MM.1S (cell line): ENCODE results near the gene LRRC49.
"Not testable (repeated sequence)": the region's sequence is repeated elsewhere in the genome, so short reads cannot be mapped to it uniquely, and the experiment has no call there.

Experiments
- DNase-seq: peaks from one replicate; pipeline ENCODE4 v3.0.0-alpha.2; 2015
- H2AFZ ChIP-seq: fragments of 300-600 bp; sonication (generic); 2 replicates; pipeline ENCODE4 v1.6.0; 2016; ENCODE audit warnings: antibody characterized with exemption, low read length
- H3F3A ChIP-seq: fragments of 300-600 bp; sonication (generic); 2 replicates; pipeline ENCODE4 v1.6.1; 2016; ENCODE audit warnings: mild to moderate bottlenecking, antibody characterized with exemption, low read length, moderate library complexity, mixed read lengths; ENCODE audit not compliant: insufficient read depth
- H3K27ac ChIP-seq: fragments of 300-600 bp; sonication (generic); 2 replicates; pipeline ENCODE4 v1.5.1; 2016; ENCODE audit warnings: mild to moderate bottlenecking, low read length
- H3K27me3 ChIP-seq: fragments of 300-600 bp; sonication (generic); replicated peaks from 2 replicates; pipeline ENCODE4 v1.6.0; 2016; ENCODE audit warnings: low read length; ENCODE audit not compliant: insufficient read depth
- H3K36me3 ChIP-seq: fragments of 300-600 bp; sonication (generic); replicated peaks from 2 replicates; pipeline ENCODE4 v1.6.1; 2016; ENCODE audit warnings: mild to moderate bottlenecking, low read length, mixed read lengths; ENCODE audit not compliant: insufficient read depth
- H3K4me1 ChIP-seq: fragments of 300-600 bp; sonication (generic); 2 replicates; pipeline ENCODE4 v1.6.1; 2016; ENCODE audit warnings: low read length, mixed read lengths
- H3K4me2 ChIP-seq: fragments of 300-600 bp; sonication (generic); 2 replicates; pipeline ENCODE4 v1.6.0; 2016; ENCODE audit warnings: low read depth, low read length
- H3K4me3 ChIP-seq: fragments of 300-600 bp; sonication (generic); 2 replicates; pipeline ENCODE4 v1.5.1; 2016; ENCODE audit warnings: low read length, mixed read lengths
- H3K79me2 ChIP-seq: fragments of 300-600 bp; sonication (generic); 2 replicates; pipeline ENCODE4 v1.6.1; 2016; ENCODE audit warnings: mixed run types, low read length, mixed read lengths
- H3K9ac ChIP-seq: fragments of 300-600 bp; sonication (generic); 2 replicates; pipeline ENCODE4 v1.6.1; 2016; ENCODE audit warnings: low read length, mixed read lengths
- H3K9me2 ChIP-seq: fragments of 300-600 bp; sonication (generic); replicated peaks from 2 replicates; pipeline ENCODE4 v1.6.1; 2016; ENCODE audit warnings: mild to moderate bottlenecking, low read length, mixed read lengths; ENCODE audit not compliant: insufficient read depth
- H3K9me3 ChIP-seq: fragments of 300-600 bp; sonication (generic); replicated peaks from 2 replicates; pipeline ENCODE4 v1.6.1; 2016; ENCODE audit warnings: mild to moderate bottlenecking, low read length, mixed read lengths; ENCODE audit not compliant: insufficient read depth
- H4K20me1 ChIP-seq: fragments of 300-600 bp; sonication (generic); 2 replicates; pipeline ENCODE4 v1.6.1; 2016; ENCODE audit warnings: mild to moderate bottlenecking, low read length, moderate library complexity, mixed read lengths; ENCODE audit not compliant: insufficient read depth
- CTCF ChIP-seq: fragments of 300-600 bp; sonication (generic); IDR thresholded peaks from 2 replicates; pipeline ENCODE4 v1.5.1; 2016; ENCODE audit warnings: antibody characterized with exemption, low read length, mixed read lengths
- EZH2 ChIP-seq: fragments of 300-600 bp; sonication (generic); optimal IDR thresholded peaks from 2 replicates; pipeline ENCODE3; 2017; ENCODE audit warnings: low read depth, mild to moderate bottlenecking, antibody characterized with exemption, low read length, mixed read lengths
- EZH2phosphoT487 ChIP-seq: fragments of 300-600 bp; sonication (generic); IDR thresholded peaks from 2 replicates; pipeline ENCODE4 v1.6.1; 2018; ENCODE audit warnings: antibody characterized with exemption, low read length

The LRRC49 gene

GRCh38 chr15:71002316-71002715, 109.7 kb downstream of the LRRC49 start:
- no peaks in the 10 kb centered on the region for H3K27me3 ChIP-seq

GRCh38 chr15:71003319-71003718, 110.7 kb downstream of the LRRC49 start:
- no peak for TF ChIP-seq EZH2
- TF ChIP-seq EZH2phosphoT487, result no peak
- no peak for TF ChIP-seq CTCF
- no peaks in the 10 kb centered on the region for H3K9me2 ChIP-seq
- H4K20me1 ChIP-seq, result no peaks in the 10 kb centered on the region
- H3K79me2 ChIP-seq, result no peaks in the 10 kb centered on the region
- H3K9me3 ChIP-seq, result no peaks in the 10 kb centered on the region
- peaks cover 6% of the 10 kb centered on the region; the same call in 1 of the 2 replicates for H3K4me1 ChIP-seq
- no peak for DNase-seq
- H3F3A ChIP-seq, result no peaks in the 10 kb centered on the region
- H3K9ac ChIP-seq, result no peak overlapping the region
- no peak overlapping the region for H3K4me2 ChIP-seq
- no peak overlapping the region for H2AFZ ChIP-seq
- H3K4me3 ChIP-seq, result no peak overlapping the region
- H3K27me3 ChIP-seq, result no peaks in the 10 kb centered on the region
- no peak overlapping the region for H3K27ac ChIP-seq
- no peaks in the 10 kb centered on the region for H3K36me3 ChIP-seq

More at GRCh38 chr15:71002316-71002715, 109.7 kb downstream of the LRRC49 start:
- no peaks in the 10 kb centered on the region for H3K9me3 ChIP-seq
- no peak overlapping the region for H2AFZ ChIP-seq
- no peaks in the 10 kb centered on the region for H3K79me2 ChIP-seq
- TF ChIP-seq EZH2phosphoT487 (no peak), CTCF (no peak), EZH2 (no peak)
- H3K4me3 ChIP-seq, result no peak overlapping the region
- H3F3A ChIP-seq, result no peaks in the 10 kb centered on the region
- H3K4me1 ChIP-seq, result peaks cover 6% of the 10 kb centered on the region; the same call in 1 of the 2 replicates
- H3K9me2 ChIP-seq, result no peaks in the 10 kb centered on the region
- no peak overlapping the region for H3K27ac ChIP-seq
- H3K36me3 ChIP-seq, result no peaks in the 10 kb centered on the region
- H3K4me2 ChIP-seq, result no peak overlapping the region
- no peaks in the 10 kb centered on the region for H4K20me1 ChIP-seq
- no peak overlapping the region for H3K9ac ChIP-seq
- DNase-seq, result peak; percentile 10

- H3K4me2 ChIP-seq, H3K4me1 ChIP-seq, H3F3A ChIP-seq, H3K36me3 ChIP-seq, H3K9ac ChIP-seq, H3K9me3 ChIP-seq, H3K79me2 ChIP-seq, H4K20me1 ChIP-seq, H3K4me3 ChIP-seq, H3K9me2 ChIP-seq, DNase-seq, H3K27ac ChIP-seq, H2AFZ ChIP-seq, H3K27me3 ChIP-seq: not testable (repeated sequence)
These were observed 111.9 kb downstream of the LRRC49 start for GRCh38 chr15:71004506-71004905.

- peaks cover 6% of the 10 kb centered on the region; the same call in 1 of the 2 replicates for H3K4me1 ChIP-seq
- no peaks in the 10 kb centered on the region for H3K27me3 ChIP-seq
- no peak overlapping the region for H3K9ac ChIP-seq
- no peaks in the 10 kb centered on the region for H3K79me2 ChIP-seq
- no peak overlapping the region for H3K4me2 ChIP-seq
- TF ChIP-seq EZH2 (no peak), EZH2phosphoT487 (no peak), CTCF (no peak)
- H3F3A ChIP-seq, result no peaks in the 10 kb centered on the region
- no peak overlapping the region for H3K4me3 ChIP-seq
- H3K36me3 ChIP-seq, result no peaks in the 10 kb centered on the region
- DNase-seq, result no peak
- no peak overlapping the region for H3K27ac ChIP-seq
- H4K20me1 ChIP-seq, result no peaks in the 10 kb centered on the region
- no peak overlapping the region for H2AFZ ChIP-seq
- H3K9me2 ChIP-seq, result no peaks in the 10 kb centered on the region
- H3K9me3 ChIP-seq, result no peaks in the 10 kb centered on the region
These were observed 113.3 kb downstream of the LRRC49 start for GRCh38 chr15:71005895-71006294.
